CD8-positive, alpha-beta memory T cell (primary cell): ENCODE data around the gene PGS1. TPM values are rescaled to one million over a fixed set of nuclear protein-coding genes. Genes with fewer than 3 reads are reported as not detected.

Experiments
- CTCF ChIA-PET: fragments of 350-600 bp; sonication (Branson Sonifier 250); formaldehyde crosslinking; loops from one replicate; lab custom pipeline; 2021; ENCODE audit warnings: antibody characterized with exemption; lab: Charles Lee
- POLR2A ChIA-PET: fragments of 350-600 bp; sonication (Branson Sonifier 250); formaldehyde crosslinking; loops from one replicate; lab custom pipeline; 2021; ENCODE audit warnings: antibody characterized with exemption; lab: Charles Lee
- DNase-seq, 5 donors: peaks; one replicate each; pipeline versions ENCODE4 v3.0.0 to v3.0.0-alpha.2; 2020 to 2022; ENCODE audit warnings: mixed read lengths in 1 of 5
- H3K27ac ChIP-seq: one replicate; pipeline ENCODE4 v1.7.0; 2013; ENCODE audit warnings: low read depth, mild to moderate bottlenecking, low read length, moderate library complexity
- H3K27me3 ChIP-seq: 2 replicates; pipeline ENCODE4 v1.7.0; 2013; ENCODE audit warnings: low read length, mild to moderate bottlenecking; ENCODE audit not compliant: insufficient read depth, poor library complexity, severe bottlenecking
- H3K36me3 ChIP-seq: 2 replicates; pipeline ENCODE4 v1.7.0; 2013; ENCODE audit warnings: mild to moderate bottlenecking, low read length, moderate library complexity; ENCODE audit not compliant: insufficient read depth
- H3K4me1 ChIP-seq: 2 replicates; pipeline ENCODE4 v1.7.0; 2013; ENCODE audit warnings: mild to moderate bottlenecking, low read length, moderate library complexity; ENCODE audit not compliant: insufficient read depth
- H3K4me3 ChIP-seq: 2 replicates; pipeline ENCODE4 v1.7.0; 2013; ENCODE audit warnings: mild to moderate bottlenecking, low read length
- H3K9me3 ChIP-seq: 2 replicates; pipeline ENCODE4 v1.7.0; 2013; ENCODE audit warnings: mild to moderate bottlenecking, low read length
- H3K27ac Mint-ChIP-seq, 8 donors: one replicate each; pipeline ENCODE4 v1.8.0; 2020 to 2021; ENCODE audit warnings: mixed read lengths in 8 of 8, mild to moderate bottlenecking in 6 of 8, inconsistent platforms in 3 of 8, moderate library complexity in 3 of 8
- H3K27me3 Mint-ChIP-seq, 2 donors: one replicate each; pipeline ENCODE4 v1.8.0; 2020 to 2021; ENCODE audit warnings: mixed read lengths in 2 of 2, mild to moderate bottlenecking in 1 of 2, moderate library complexity in 1 of 2
- H3K36me3 Mint-ChIP-seq, 3 donors: one replicate each; pipeline ENCODE4 v1.8.0; 2020 to 2021; ENCODE audit warnings: mixed read lengths in 3 of 3, inconsistent platforms in 1 of 3, mild to moderate bottlenecking in 1 of 3
- H3K4me1 Mint-ChIP-seq, 3 donors: one replicate each; pipeline ENCODE4 v1.8.0; 2020 to 2021; ENCODE audit warnings: mixed read lengths in 3 of 3, inconsistent platforms in 1 of 3, mild to moderate bottlenecking in 1 of 3
- H3K4me3 Mint-ChIP-seq, 7 donors: one replicate each; pipeline ENCODE4 v1.8.0; 2020 to 2021; ENCODE audit warnings: mixed read lengths in 7 of 7, mild to moderate bottlenecking in 6 of 7, moderate library complexity in 4 of 7, inconsistent platforms in 2 of 7
- H3K9me3 Mint-ChIP-seq, 5 donors: one replicate each; pipeline ENCODE4 v1.8.0; 2020 to 2022; ENCODE audit warnings: mixed read lengths in 5 of 5, mild to moderate bottlenecking in 3 of 5, moderate library complexity in 2 of 5, inconsistent platforms in 1 of 5
- polyA plus RNA-seq: library from polyadenylated mRNA; unstranded; fragments of 300-500 nt; fragmentation: Illumina TruSeq; gene quantifications from one replicate; pipeline ENCODE4 v1.2.3, GENCODE V29; 2021
- total RNA-seq, 2 experiments: library from RNA; stranded (reverse); gene quantifications; one replicate each; pipeline ENCODE4 v1.2.3, GENCODE V29; 2021

The PGS1 gene
- total and polyA plus RNA-seq, 3 experiments from 2014 or later, result 31.5 to 51.5 (median 48.2) TPM

DNA sequence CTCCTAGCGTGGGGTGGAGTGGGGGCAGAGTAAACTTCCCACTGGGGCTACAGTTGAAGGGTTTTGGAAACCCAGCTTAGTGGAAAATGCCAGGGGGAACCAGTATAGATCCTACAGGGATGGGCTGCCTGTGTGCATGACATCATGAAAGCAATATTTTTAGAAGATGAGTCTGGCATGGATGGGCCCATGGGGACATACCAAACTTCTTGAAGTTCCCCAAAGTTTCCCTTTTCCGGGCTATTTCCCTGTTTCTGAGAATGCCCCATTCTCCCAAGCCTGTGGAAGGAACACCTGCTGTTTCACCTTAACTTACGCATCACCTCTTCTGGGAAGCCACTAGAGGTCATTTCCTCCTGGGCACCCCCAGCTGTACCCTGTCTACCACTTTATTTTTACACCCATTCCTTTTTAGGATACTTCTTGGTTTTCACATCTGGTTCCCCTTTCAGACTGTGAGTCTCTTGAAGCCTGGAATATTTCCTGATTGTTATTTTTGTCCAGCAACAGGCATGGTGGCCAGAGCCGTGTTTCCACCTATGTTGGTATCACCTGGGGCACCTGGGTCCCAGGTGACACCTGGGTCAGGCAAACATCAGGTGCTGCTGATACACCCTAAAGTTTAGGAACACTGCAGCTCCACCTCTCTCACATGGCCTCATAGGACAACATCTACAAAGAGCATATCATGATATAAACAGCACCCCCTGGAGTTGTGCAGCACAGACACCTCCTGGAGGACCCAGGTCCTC is 28.4 kb upstream of the PGS1 start:
- no peak for DNase-seq
- Histone ChIP-seq H3K27me3 (no peaks in the 10 kb centered on the region), H3K9me3 (no peaks in the 10 kb centered on the region), H3K4me3 (no peak overlapping the region), H3K4me1 (peaks cover 75% of the 10 kb centered on the region), H3K27ac (no peak overlapping the region), H3K36me3 (no peaks in the 10 kb centered on the region)
- Mint-ChIP-seq H3K9me3 (no peaks in the 10 kb centered on the region), H3K27me3 (peaks cover 0 to 1% of the 10 kb centered on the region in 2 donors), H3K4me3 (peak overlapping the region in 1 of 7 donors; percentile 45), H3K27ac (peak overlapping the region in 4 of 8 donors; percentile 29 to 77 (median 60)), H3K4me1 (peaks cover 61 to 80% (median 69%) of the 10 kb centered on the region in 3 donors), H3K36me3 (no peaks in the 10 kb centered on the region)
- ChIA-PET POLR2A (no interaction called here), CTCF (no interaction called here)

DNA sequence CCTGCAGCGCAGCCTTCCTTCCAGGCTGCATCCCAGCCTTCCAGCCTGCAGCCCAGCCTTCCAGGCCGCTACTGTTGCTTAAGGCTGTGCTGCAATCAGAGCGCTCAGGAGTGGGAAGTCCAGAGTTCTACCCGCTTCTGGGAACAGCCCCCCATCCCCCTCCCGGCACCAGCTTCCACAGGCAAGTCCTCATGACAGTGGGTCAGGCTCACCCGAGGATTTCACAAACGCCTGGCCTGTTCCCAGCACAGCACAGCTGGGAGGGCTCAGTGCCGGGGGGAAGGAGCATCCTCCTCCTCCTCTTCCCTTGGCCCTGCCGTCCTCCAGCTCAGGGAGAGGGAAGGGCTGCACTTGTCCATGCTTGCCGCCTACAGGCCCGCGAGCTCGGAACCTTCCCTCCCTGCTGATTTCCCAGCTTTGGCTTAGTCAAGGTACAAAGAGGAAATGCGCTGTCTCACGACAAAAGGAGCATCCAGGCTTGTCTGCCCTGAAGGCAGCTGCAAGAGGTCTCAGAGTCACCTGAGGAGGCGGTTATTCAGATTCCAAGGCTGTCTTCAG is 26.9 kb upstream of the PGS1 start:
- Histone ChIP-seq H3K36me3 (no peaks in the 10 kb centered on the region), H3K9me3 (no peaks in the 10 kb centered on the region), H3K27me3 (no peaks in the 10 kb centered on the region), H3K4me3 (no peak overlapping the region), H3K27ac (no peak overlapping the region), H3K4me1 (peaks cover 73% of the 10 kb centered on the region)
- Mint-ChIP-seq H3K4me3 (peak overlapping the region in 6 of 7 donors; percentile 11 to 76 (median 37)), H3K27me3 (peaks cover 0 to 1% of the 10 kb centered on the region in 2 donors), H3K27ac (peak overlapping the region in 3 of 8 donors; percentile 17 to 91 (median 76)), H3K36me3 (no peaks in the 10 kb centered on the region), H3K4me1 (peaks cover 63 to 80% (median 69%) of the 10 kb centered on the region in 3 donors), H3K9me3 (no peaks in the 10 kb centered on the region)
- ChIA-PET POLR2A (no interaction called here), CTCF (interaction anchor here (0.7 kb wide), 1 partner anchor 35 kb away, joined by 3 read pairs; no protein-coding TSS in a partner anchor)
- no peak for DNase-seq

DNA sequence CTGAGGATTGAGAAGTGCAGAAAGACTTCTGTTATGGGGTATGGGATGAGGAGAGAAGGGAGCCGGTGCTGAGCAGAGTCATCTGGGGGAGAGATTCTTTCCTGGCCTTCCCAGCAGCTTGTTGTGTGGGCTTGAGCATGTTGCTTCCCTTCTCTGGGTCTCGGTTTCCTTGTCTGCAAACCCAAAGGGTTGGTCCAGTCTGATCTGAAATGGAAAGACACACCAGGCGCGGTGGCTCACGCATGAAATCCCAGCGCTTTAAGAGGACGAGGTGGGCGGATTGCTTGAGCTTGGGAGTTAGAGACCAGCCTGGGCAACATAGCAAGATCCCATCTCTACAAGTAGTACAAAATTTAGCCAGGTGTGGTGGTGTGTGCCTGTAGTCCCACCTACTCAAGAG is 24.6 kb upstream of the PGS1 start:
- H3K27ac Mint-ChIP-seq, result peak overlapping the region; percentile 83 to 100 (median 96)
- peaks cover 0 to 15% (median 0%) of the 10 kb centered on the region in 3 donors for H3K36me3 Mint-ChIP-seq
- no peaks in the 10 kb centered on the region for H3K27me3 ChIP-seq
- CTCF ChIA-PET, result interaction anchor here (0.7 kb wide), 1 partner anchor 40 kb away, joined by 3 read pairs; no protein-coding TSS in a partner anchor
- peaks cover 0 to 1% of the 10 kb centered on the region in 2 donors for H3K27me3 Mint-ChIP-seq
- peak overlapping the region; percentile 71 to 92 (median 80) for H3K4me3 Mint-ChIP-seq
- no peaks in the 10 kb centered on the region for H3K9me3 ChIP-seq
- peaks cover 65 to 83% (median 77%) of the 10 kb centered on the region in 3 donors for H3K4me1 Mint-ChIP-seq
- H3K36me3 ChIP-seq, result peaks cover 15% of the 10 kb centered on the region
- H3K9me3 Mint-ChIP-seq, result no peaks in the 10 kb centered on the region
- no peak for DNase-seq
- no peak overlapping the region for H3K27ac ChIP-seq
- H3K4me3 ChIP-seq, result no peak overlapping the region
- POLR2A ChIA-PET, result interaction anchor here (0.6 kb wide), 1 partner anchor 50 kb away, joined by 4 read pairs; no protein-coding TSS in a partner anchor
- H3K4me1 ChIP-seq, result peaks cover 72% of the 10 kb centered on the region

DNA sequence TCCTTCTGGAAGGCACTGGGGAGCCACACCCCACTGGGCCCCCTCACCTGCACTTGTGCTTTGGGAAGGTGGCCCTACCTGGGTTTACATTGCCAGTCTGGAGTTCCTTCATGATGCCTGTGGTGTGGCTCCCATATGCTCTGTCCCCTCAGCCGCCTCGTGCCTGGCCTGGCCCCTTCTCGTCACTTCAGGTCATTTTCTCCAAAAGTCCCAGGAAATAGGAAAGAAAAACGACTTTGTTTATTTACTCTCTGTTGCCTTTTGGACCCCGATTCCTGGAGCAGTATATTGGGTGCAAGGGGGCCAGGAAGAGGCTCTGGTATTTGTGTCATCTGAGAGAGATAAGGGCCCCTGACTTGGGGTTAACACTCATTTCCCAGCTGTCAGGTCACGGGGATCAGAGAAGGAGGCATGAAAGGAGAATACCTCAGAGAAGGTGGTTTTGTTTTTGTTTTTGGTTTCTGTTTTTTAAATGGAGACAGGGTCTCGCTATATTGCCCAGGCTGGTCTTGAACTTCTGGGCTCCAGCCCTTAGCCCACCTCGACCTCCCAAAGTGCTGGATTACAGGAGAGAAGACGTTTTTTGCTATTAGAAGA is 23.3 kb upstream of the PGS1 start:
- peaks cover 15% of the 10 kb centered on the region for H3K36me3 ChIP-seq
- H3K4me1 ChIP-seq, result peaks cover 72% of the 10 kb centered on the region
- H3K27me3 ChIP-seq, result no peaks in the 10 kb centered on the region
- DNase-seq, result peak in 4 of 5 donors; percentile 43 to 69 (median 56)
- H3K27ac ChIP-seq, result peak overlapping the region; percentile 73
- ChIA-PET CTCF (interaction anchor here (1.1 kb wide), 1 partner anchor 66 kb away, joined by 6 read pairs; no protein-coding TSS in a partner anchor), POLR2A (interaction anchor here (1.1 to 1.8 kb wide), 2 partner anchors 12 kb away, joined by 5 to 17 read pairs; no protein-coding TSS in a partner anchor)
- H3K27ac Mint-ChIP-seq, result peak overlapping the region; percentile 91 to 100 (median 99)
- peak overlapping the region; percentile 54 for H3K4me3 ChIP-seq
- peaks cover 0 to 15% (median 0%) of the 10 kb centered on the region in 3 donors for H3K36me3 Mint-ChIP-seq
- H3K9me3 Mint-ChIP-seq, result no peaks in the 10 kb centered on the region
- peak overlapping the region; percentile 69 to 86 (median 76) for H3K4me3 Mint-ChIP-seq
- H3K27me3 Mint-ChIP-seq, result no peaks in the 10 kb centered on the region
- H3K9me3 ChIP-seq, result no peaks in the 10 kb centered on the region
- peaks cover 60 to 75% (median 69%) of the 10 kb centered on the region in 3 donors for H3K4me1 Mint-ChIP-seq

DNA sequence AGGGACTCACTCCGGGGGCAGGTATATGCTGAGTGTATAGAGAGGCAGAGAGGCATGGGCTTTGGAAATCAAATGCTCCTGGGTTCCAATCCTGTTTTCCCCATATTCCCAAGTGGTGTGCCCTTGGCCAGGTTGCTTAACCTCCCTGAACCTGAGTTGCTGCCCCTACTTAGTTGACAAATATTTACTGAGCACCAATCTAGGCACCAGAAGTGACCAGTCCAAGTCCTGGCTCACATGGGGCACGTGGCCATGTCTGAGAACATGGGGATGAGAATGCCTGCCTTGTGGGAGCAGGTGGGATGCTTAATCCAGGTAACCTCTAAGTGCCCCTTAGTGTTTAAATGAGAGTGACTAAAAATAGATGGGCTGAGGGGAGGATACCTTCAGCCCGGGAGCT is 22.7 kb upstream of the PGS1 start:
- Mint-ChIP-seq H3K4me3 (peak overlapping the region; percentile 69 to 86 (median 76)), H3K4me1 (peaks cover 56 to 71% (median 64%) of the 10 kb centered on the region in 3 donors), H3K27me3 (no peaks in the 10 kb centered on the region), H3K27ac (peak overlapping the region; percentile 91 to 100 (median 99)), H3K9me3 (no peaks in the 10 kb centered on the region), H3K36me3 (peaks cover 0 to 15% (median 0%) of the 10 kb centered on the region in 3 donors)
- Histone ChIP-seq H3K27ac (peak overlapping the region; percentile 73), H3K4me1 (peaks cover 71% of the 10 kb centered on the region), H3K36me3 (peaks cover 15% of the 10 kb centered on the region), H3K4me3 (peak overlapping the region; percentile 54), H3K27me3 (no peaks in the 10 kb centered on the region), H3K9me3 (no peaks in the 10 kb centered on the region)
- POLR2A ChIA-PET, result interaction anchor here (0.6 to 1.8 kb wide), 2 partner anchors 12 to 34 kb away, joined by 9 to 17 read pairs; no protein-coding TSS in a partner anchor
- CTCF ChIA-PET, result interaction anchor here (0.9 to 1.1 kb wide), 3 partner anchors 12 to 67 kb away, joined by 4 to 6 read pairs (median 6); no protein-coding TSS in a partner anchor
- DNase-seq, result no peak

DNA sequence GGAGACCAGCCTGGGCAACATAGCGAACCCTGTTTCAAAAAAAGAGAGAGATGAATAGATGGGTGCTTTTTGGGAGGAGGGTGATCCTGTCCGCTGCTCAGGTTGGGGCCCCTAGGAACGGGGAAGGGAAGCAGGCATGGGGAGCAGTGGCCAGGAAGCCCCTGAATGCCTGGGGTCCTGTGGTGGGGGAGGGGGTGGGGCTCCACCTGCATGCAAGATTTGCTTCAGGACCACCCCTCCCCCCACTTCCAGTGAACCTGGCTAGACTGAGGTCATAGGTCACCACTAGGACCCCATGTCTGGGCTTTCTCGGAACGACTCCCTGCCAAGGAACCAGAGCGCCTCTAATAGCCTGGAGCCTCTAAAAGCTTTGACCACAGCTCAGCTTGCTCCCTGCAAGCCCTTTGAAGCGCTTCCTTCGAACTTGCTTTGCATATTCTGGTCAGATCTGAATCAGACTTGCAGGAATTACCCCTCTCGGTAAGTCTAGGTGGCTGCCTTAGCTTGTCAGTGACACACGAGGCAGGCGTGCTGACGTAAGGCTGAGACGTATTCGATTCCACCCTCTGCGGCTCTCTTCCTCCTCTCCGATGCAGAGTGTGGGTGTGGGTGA is 22.2 kb upstream of the PGS1 start:
- peaks cover 59 to 73% (median 63%) of the 10 kb centered on the region in 3 donors for H3K4me1 Mint-ChIP-seq
- peak overlapping the region; percentile 69 to 86 (median 76) for H3K4me3 Mint-ChIP-seq
- H3K27ac ChIP-seq, result peak overlapping the region; percentile 73

DNA sequence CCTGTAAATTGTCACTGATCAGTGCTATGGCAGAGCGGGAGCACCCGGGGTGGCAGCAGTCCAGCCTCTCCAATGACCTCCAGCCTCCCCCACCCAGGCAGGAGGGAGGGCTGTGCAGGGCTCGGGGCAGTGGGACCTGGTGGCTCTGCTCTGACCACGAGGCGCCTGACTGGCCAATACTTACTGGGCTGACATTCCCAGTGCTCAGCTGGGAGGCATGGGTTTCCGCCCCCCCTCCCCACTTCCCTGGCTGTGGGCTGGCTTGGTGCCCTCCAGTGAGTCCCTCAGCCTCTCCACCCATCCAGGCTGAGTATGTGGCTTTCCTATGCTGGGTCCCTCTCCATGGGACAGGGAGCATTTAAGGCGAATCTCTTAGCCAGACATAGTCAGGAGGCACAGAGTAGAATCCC is 21.3 kb upstream of the PGS1 start:
- Histone ChIP-seq H3K4me1 (peaks cover 66% of the 10 kb centered on the region), H3K27ac (peak overlapping the region; percentile 45), H3K4me3 (peak overlapping the region; percentile 90), H3K9me3 (no peaks in the 10 kb centered on the region), H3K27me3 (no peaks in the 10 kb centered on the region), H3K36me3 (peaks cover 15% of the 10 kb centered on the region)
- CTCF ChIA-PET, result interaction anchor here (1.1 to 2.3 kb wide), 3 partner anchors 17 to 65 kb away, joined by 3 to 7 read pairs (median 3); no protein-coding TSS in a partner anchor
- DNase-seq, result no peak
- Mint-ChIP-seq H3K9me3 (no peaks in the 10 kb centered on the region), H3K27me3 (no peaks in the 10 kb centered on the region), H3K27ac (peak overlapping the region; percentile 91 to 100 (median 99)), H3K4me1 (peaks cover 55 to 69% (median 58%) of the 10 kb centered on the region in 3 donors), H3K36me3 (peaks cover 0 to 15% (median 0%) of the 10 kb centered on the region in 3 donors), H3K4me3 (peak overlapping the region; percentile 69 to 86 (median 80))
- POLR2A ChIA-PET, result interaction anchor here (1.8 kb wide), 1 partner anchor 14 kb away, joined by 17 read pairs; no protein-coding TSS in a partner anchor

More for the DNA sequence above, 22.2 kb upstream of the PGS1 start:
- Mint-ChIP-seq H3K27me3 (no peaks in the 10 kb centered on the region), H3K36me3 (peaks cover 0 to 15% (median 0%) of the 10 kb centered on the region in 3 donors), H3K9me3 (no peaks in the 10 kb centered on the region), H3K27ac (peak overlapping the region; percentile 91 to 100 (median 99))
- H3K36me3 ChIP-seq, result peaks cover 15% of the 10 kb centered on the region
- DNase-seq, result peak; percentile 78 to 96 (median 90)
- no peaks in the 10 kb centered on the region for H3K27me3 ChIP-seq
- ChIA-PET POLR2A (interaction anchor here (0.6 to 1.8 kb wide), 2 partner anchors 13 to 34 kb away, joined by 9 to 17 read pairs; no protein-coding TSS in a partner anchor), CTCF (interaction anchor here (0.9 to 2.3 kb wide), 5 partner anchors 12 to 67 kb away, joined by 3 to 7 read pairs (median 6); no protein-coding TSS in a partner anchor)
- H3K9me3 ChIP-seq, result no peaks in the 10 kb centered on the region
- H3K4me1 ChIP-seq, result peaks cover 75% of the 10 kb centered on the region
- H3K4me3 ChIP-seq, result peak overlapping the region; percentile 54
